GM18951 (cell line): Measurements from ENCODE around the gene SPSB1.
"Not testable (repeated sequence)": the region's sequence is repeated elsewhere in the genome, so short reads cannot be mapped to it uniquely, and the experiment has no call there.

Source experiments
- POLR2A ChIP-seq: IDR thresholded peaks from 4 replicates; pipeline ENCODE4 v1.6.1; 2011; ENCODE audit warnings: mild to moderate bottlenecking; ENCODE audit not compliant: insufficient read length, insufficient read depth; ENCODE audit errors: extremely low read depth
- in situ Hi-C: fragments of 300-500 bp; cut with MboI; formaldehyde crosslinking; loops from one replicate; pipeline ENCODE4 v1.12.0; 2022; ENCODE audit warnings: low sequenced_read_pairs, mixed read lengths, inconsistent platforms; ENCODE audit not compliant: unreplicated experiment

Gene SPSB1

DNA sequence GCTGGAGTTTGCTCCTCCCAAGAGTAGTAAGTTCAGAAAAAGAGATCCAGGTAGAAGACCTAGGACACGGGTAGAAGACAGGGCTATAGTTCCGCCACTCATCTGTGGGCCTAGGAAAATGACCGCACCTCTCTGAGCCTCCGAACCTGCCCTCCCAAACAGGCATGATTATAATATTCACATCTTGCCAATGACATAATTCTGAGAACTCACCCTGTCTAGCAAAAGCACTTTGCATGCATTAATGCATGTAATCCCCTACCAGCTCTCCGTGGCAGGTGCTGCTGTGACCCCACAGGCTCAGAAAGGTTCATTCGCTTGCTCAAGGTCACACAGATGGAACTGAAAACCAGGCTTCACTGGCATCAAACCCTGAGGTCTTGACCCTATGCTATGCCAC, 88.0 kb downstream of the SPSB1 start:
- in situ Hi-C loops, result no loop called here
- TF ChIP-seq POLR2A, result no peak

DNA sequence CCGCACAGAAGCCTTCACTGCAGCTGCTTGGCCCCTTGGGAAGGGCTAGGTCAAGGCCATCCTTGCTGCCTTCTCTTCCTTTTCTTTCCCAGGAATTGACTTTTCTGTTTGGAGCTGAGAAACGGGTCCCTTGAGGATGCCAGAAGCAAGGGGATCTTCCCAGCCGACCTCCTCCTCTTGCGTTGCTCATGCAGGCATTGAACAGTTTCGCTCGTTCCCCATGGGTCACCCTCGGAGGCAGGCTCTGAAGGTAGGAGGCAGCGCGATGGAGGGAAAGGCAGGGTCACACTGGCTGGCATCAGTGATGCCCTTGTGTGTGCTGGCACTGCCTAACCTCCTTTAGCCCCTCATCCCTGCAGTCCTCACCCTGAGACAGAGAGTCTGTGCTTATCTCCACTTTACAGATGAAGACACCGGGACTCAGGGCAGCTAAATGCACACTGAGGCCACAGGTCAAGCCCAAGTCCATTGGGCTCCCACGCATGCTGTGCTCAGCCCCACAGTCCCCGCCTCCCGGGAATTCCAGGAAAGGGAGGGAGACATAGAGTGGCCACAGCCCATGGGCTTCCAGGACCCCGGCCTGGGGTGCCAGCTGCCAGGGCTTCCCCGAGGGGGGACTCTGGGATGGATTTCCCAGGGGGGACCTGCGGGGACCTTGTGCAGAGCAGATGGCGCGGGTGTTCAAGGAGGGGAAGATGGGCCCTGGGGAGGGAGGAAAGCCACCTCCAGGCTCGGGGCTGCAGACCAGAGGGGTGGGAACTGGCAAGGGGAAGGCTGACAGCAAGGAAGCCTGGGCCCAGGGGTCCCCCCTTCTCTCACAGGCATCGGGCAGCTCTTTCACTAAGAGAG, 90.2 kb downstream of the SPSB1 start:
- no peak for TF ChIP-seq POLR2A
- in situ Hi-C loops, result no loop called here

DNA sequence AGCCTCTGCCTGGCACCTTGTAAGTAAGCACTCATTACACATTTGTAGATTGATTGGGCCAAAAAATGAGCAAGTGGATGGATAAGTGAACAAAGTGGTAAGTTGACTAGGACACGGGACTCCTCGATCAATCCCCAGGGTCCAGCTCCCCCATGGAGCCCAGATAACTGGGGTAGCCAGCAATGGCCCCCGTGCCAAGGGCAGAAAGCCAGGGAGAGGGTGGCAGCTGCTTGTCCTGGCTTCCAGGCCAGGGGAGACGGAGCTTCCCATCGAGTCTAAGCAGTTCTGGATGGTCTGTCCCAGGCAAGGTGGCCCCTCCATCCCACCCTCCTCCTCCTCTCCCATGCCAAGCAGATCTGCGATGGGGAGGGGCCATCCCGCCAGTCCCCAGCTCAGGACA, 91.4 kb downstream of the SPSB1 start:
- in situ Hi-C loops, result no loop called here
- no peak for TF ChIP-seq POLR2A

DNA sequence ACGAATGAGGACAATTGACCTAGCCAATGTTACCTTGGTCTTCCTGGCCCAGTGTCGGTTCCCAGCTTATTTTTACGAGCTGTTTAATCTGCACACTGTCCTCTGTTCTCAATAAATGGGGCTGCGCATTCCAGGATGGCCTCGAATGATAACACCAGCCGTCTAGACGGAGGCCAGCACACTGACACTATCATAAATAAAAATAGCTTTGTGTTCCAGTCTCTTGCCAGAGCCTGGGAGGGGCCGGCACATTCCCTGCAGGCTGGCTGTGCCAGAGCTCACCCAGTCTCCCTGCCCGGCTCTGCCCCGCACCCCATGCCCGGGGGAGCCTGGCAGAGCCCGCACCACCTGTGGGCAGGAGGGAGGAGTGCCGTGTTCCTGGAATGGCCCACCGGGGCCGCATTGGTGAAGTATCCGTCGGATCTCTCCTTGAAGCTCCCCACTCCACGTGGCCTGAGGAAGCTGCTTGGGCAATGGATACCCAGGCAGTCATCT, 92.1 kb downstream of the SPSB1 start:
- in situ Hi-C loops, result no loop called here
- TF ChIP-seq POLR2A, result no peak

DNA sequence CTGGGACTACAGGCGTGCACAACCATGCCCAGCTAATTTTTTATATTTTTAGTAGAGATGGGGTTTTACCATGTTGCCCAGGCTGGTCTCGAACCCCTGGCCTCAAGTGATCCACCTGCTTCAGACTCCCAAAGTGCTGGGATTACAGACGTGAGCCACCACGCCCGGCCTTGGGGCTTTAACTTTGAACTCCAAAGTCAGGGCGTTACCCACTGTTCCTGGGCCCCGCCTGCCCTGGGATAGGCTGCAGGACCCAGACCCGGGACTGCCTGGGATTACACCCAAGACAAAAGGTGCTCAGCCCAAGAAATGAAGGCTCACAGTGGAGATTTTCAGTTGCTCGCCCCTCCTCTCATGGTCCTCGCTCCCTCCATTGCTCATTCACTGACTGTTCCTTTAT, 92.7 kb downstream of the SPSB1 start:
- in situ Hi-C loops, result not testable (repeated sequence)

DNA sequence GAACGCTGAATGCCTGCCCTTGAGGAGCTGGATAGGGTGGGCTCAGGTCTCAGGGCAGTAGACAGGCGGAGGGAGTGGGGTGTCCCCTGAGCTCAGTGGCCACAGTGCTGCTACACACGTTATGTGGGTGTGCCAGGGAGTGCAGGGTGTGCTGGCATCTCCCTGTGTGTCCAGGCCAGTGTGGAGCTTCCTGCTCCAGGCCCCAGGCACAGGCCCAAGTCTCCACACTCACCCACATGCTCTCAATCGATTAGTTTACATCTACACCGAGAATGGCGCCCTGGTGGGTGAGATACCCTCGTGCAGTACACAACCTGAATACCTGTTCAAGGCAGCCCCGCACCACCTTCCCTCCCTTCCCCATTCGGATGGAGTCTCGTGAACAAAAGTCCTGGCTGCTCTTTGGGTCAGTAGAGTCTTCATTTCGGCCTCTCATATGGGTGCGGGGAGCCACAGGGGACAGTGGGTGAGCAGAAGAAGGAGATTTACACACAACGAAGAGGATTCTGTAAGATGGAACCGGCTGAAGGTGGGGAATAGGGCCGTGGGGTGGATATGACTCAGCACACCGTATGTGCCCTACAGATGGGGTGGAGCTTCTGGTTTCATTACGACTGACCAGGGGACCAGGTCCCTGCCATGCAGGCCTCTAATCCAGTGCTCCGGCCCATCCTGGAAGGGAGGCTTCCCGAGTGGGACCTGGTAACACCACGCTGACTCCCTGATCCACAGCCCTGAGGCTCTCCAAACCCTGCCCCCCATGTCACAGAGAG, 93.3 kb downstream of the SPSB1 start:
- no peak for TF ChIP-seq POLR2A
- in situ Hi-C loops, result no loop called here

DNA sequence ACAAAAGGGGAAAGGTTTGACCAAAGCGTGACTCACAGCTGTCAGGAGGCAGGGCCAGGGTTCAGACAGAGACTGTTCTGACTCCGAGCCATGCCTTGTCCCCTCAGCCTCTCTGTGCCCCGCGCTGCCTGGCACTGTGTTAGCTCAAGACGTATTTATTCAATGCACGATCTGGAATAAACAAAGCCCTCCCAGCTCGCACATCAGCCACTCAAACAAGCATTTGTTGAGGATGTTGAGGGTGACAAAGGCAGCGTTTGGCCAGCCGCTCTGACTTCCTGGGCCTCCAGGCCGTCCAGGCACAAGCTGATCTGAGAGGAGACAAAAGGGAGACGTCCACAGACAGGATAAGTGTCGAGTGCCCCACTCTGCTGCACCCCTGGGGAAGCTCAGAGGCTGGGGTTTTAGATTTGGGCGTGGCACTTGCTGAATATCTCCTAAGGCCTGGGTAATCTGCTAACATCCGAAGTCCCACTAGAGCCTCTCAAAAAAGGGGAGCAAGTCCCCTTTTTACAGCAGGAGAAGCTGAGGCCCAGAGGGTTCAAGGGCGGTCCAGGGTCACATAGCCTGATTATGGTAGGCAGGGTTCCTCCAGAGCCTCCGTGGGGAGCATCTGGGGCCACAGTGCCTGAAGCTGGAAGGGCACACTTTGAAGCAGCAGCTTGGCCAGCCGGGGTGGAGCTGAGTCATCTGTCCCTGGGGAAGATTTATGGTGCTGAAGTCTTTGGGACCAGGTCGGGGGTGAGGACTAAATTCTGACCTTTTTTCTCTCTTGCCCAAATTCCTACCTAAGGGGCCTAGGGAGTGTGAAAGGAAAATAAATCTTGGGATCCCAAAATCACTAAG, 95.9 kb downstream of the SPSB1 start:
- TF ChIP-seq POLR2A, result no peak
- in situ Hi-C loops, result no loop called here

DNA sequence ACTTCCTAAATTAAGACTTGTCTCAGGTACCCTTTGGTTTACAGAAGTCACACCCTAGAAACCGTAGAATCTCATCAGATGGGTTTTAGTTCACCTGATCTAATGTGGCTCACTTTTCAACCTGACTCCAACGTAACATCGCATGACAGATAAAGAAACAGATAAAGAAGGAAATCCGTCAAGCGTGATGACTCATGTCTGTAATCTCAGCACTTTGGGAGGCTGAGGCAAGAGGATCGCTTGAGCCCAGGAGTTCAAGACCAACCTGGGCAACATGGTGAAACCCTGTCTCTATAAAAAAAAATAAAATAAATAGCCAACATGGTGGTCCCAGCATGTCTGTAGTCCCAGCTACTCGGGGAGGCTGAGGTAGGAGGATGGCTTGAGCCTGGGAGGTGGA, 97.3 kb downstream of the SPSB1 start:
- in situ Hi-C loops, result no loop called here
- TF ChIP-seq POLR2A, result no peak

DNA sequence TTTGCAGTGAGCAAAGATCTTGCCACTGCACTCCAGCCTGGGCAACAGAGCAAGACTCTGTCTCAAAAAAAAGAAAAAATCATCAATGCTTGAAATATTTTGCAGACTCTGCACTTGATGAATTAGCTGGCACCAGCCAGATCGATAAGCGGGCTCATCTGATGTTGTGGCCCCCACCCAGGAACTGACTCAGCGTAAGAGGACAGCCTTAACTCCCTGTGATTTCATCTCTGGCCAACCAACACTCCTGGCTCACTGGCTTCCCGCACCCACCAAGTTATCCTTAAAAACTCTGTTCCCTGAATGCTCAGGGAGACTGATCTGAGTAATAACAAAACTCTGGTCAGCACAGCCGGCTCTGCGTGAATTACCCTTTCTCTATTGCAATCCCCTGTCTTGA, 98.9 kb downstream of the SPSB1 start:
- no peak for TF ChIP-seq POLR2A
- in situ Hi-C loops, result no loop called here

DNA sequence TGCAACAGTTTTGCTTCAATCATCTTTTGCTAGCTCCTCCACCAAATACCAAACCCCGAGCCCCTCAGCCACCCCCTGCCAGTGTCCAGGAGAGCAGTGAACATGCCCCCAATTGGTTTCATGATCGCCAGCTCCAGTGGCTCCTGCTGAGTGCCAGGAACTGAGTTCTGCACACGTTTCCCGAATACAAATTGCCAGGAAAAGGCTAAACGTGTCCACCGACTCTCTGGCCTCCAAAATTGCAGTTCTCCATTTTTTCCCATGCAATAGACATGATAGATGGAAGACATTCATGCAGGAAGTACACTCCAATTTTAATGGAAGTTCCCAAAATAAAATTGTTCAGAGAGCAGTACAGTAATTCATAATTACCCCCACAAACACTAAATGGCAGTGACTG, 101.3 kb downstream of the SPSB1 start:
- no peak for TF ChIP-seq POLR2A
- in situ Hi-C loops, result no loop called here

DNA sequence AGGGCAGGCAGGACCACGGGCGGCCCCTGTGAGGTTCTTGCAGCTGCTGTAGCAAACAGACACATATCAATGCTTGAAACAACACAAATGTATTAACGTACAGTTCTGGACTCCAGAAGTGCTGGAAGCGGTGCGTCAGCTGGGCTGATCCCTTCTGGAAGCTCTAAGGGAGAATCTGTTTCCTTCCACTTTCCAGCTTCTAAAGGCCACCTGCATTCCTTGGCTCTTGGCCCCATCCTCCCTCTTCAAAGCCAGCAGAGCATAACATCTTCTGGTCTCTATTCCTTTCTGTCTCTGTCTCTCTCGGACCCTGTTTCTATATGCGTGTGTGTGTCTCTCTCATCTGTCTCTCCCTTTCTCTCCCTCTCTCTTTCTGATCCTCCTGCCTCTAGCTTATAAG, 102.3 kb downstream of the SPSB1 start:
- no peak for TF ChIP-seq POLR2A
- in situ Hi-C loops, result no loop called here

DNA sequence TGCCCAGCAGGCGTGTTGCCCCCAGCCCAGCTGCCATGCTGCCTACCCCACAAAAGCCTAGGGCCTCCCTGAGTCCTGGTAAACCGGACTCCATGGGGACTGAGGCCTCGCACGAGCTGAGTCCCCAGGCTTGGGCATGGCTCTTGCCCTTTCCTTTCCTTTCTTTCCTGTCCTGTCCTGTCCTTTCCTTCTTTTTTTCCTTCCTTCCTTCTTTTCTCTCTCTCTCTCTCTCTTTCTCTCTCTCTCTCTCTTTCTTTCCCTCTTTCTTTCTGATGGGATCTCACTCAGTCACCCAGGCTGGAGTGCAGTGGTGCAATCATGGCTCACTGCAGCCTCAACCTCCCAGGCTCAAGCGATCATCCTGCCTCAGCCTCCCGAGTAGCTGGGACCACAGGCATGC, 104.4 kb downstream of the SPSB1 start:
- no peak for TF ChIP-seq POLR2A
- in situ Hi-C loops, result no loop called here

DNA sequence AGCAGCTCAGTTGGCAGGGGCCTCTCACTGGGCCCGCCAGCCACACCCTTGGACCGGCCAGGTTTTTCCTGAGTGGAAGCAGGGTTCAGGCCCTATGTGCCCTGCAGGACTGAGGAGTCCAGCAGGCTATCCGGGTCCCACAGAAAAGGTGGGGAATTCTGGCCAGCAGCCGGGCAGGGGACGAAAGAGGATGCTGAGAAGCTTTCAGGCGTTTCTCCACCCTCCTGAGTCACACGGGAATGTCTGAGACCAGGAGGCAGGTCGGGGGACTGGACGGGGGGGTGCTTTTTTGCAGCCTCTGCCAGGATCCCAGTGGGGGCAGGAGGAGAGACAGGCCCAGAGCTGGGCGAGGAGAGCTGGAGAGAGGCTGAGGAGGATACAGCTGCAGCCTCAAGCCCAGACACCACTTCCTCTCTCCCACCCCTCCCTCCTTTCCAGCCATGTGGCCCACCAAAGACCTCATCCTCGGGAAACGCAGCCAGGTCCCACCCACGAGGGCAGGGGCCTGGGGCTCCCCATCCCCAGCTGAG, 105.4 kb downstream of the SPSB1 start:
- in situ Hi-C loops, result no loop called here

More for the DNA sequence above, 105.4 kb downstream of the SPSB1 start:
- no peak for TF ChIP-seq POLR2A
